Measurements from ENCODE around the gene C20orf96.
A peak's percentile ranks its signal among the peaks of the same experiment; 100 is the strongest.

The C20orf96 gene

GRCh38 chr20:324177-325044 is 33.9 kb upstream of the C20orf96 start:
- DNase-seq (ENCODE audit: low read depth) = peak; percentile 76
- peak; percentile 39 for TF ChIP-seq CTCF (conservative IDR thresholded peaks at IDR 0.05; ENCODE audit: control insufficient read depth, insufficient read depth, low read depth, low read length)
- H3K4me3 ChIP-seq (ENCODE audit: control insufficient read depth, low read depth, low read length) = peak overlapping the region; percentile 68

GRCh38 chr20:316316-317068 is 25.9 kb upstream of the C20orf96 start:
- no peak overlapping the region for H3K4me3 ChIP-seq (ENCODE audit: control insufficient read depth, low read depth, low read length)
- peak; percentile 55 for DNase-seq (ENCODE audit: low read depth)
- no peak for TF ChIP-seq CTCF (conservative IDR thresholded peaks at IDR 0.05; ENCODE audit: control insufficient read depth, insufficient read depth, low read depth, low read length)

DNA sequence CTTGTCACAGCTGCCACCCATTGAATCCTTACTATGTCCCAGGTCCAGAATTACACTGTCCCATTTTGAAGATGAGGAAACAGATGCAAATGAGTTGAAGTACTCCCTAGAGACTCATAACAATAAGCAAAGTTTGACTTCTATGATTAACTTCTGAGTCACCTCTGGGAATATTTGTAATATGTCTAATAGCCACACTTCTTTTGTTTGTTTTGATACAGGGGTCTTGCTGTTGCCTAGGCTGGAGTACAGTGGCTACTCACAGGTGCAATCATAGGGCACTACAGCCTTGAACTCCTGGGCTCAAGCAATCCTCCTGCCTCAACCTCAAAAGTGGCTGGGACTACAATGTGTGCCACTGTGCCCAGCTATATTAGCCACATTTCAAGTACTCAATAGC is 23.4 kb upstream of the C20orf96 start:
- DNase-seq (ENCODE audit: low read depth) = peak; percentile 80
- H3K4me3 ChIP-seq (ENCODE audit: control insufficient read depth, low read depth, low read length) = no peak overlapping the region
- TF ChIP-seq CTCF (conservative IDR thresholded peaks at IDR 0.05; ENCODE audit: control insufficient read depth, insufficient read depth, low read depth, low read length) = no peak

DNA sequence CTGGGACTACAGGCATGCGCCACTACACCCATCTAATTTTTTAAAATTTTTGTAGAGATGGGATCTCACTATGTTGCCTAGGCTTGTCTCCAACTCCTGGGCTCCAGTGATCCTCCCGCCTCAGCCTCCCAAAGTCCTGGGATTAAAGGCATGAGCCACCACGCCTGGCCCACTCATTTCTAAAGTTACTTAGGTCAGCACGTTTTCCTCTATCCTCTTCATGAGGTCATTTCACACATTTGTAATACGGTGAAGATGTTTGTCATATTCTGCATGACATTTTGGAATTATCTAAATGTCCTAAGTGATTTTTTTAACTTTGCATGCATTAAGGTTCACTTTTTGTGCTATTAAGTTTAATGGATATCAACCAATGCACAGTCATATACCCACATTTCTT is 22.9 kb upstream of the C20orf96 start:
- TF ChIP-seq CTCF (conservative IDR thresholded peaks at IDR 0.05; ENCODE audit: control insufficient read depth, insufficient read depth, low read depth, low read length) = no peak
- H3K4me3 ChIP-seq (ENCODE audit: control insufficient read depth, low read depth, low read length) = no peak overlapping the region
- no peak for DNase-seq (ENCODE audit: low read depth)

- DNase-seq (ENCODE audit: low read depth) = no peak
- no peak overlapping the region for H3K4me3 ChIP-seq (ENCODE audit: control insufficient read depth, low read depth, low read length)
- TF ChIP-seq CTCF (conservative IDR thresholded peaks at IDR 0.05; ENCODE audit: control insufficient read depth, insufficient read depth, low read depth, low read length) = no peak
Observed at GRCh38 chr20:312866-313265, 22.3 kb upstream of the C20orf96 start.

DNA sequence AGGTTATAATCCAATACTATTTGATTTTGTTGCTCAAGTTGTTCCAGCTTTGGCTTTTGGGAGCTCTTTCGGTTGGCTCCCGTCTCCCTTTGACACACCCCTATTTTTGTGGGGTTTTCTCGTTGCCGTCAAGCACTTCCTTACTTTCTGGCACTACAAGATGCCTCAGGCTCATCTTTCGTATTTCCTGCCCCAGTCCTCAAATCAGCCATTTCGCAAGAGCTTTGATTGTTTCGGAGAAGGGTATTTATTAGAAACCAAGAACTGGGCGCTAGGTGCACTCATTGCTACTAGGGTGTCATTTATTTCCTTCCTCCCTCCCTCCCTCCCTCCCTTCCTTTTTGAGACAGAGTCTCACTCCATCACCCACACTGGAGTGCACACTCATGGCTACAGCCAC is 21.5 kb upstream of the C20orf96 start:
- no peak overlapping the region for H3K4me3 ChIP-seq (ENCODE audit: control insufficient read depth, low read depth, low read length)
- no peak for DNase-seq (ENCODE audit: low read depth)
- no peak for TF ChIP-seq CTCF (conservative IDR thresholded peaks at IDR 0.05; ENCODE audit: control insufficient read depth, insufficient read depth, low read depth, low read length)

All from fibroblast of mammary gland (primary cell).